ENCODE results near the gene PNMA1. TPM values are rescaled to one million over a fixed set of nuclear protein-coding genes. Genes with fewer than 3 reads are reported as not detected.
A peak's percentile ranks its signal among the peaks of the same experiment; 100 is the strongest.

The PNMA1 gene
- total and polyA plus RNA-seq, 9 of the 15 experiments (the other 6 are each of a cell fraction or from before 2014, with no cell fraction given): 1.7 to 26.4 (median 8.7) TPM

GRCh38 chr14:73712071-73712506 lies 2.1 kb downstream of the PNMA1 start:
- Histone ChIP-seq H3K4me2 (ENCODE audit: insufficient read depth, low read length) (peak overlapping the region; percentile 95), H3K36me3 (ENCODE audit: control insufficient read depth, insufficient read depth, low read length) (peaks cover 19% of the 10 kb centered on the region; the same call in 2 of the 3 replicates), H3K27ac (ENCODE audit: extremely low read depth, low read depth, low read length) (peak overlapping the region; percentile 40; the same call in 2 of the 3 replicates), H3K27me3 (ENCODE audit: control insufficient read depth in 2 of 2, insufficient read depth in 2 of 2, low read length in 2 of 2) (no peaks in the 10 kb centered on the region), H3K4me1 (replicated peaks in 1 of 2; ENCODE audit: control insufficient read depth in 2 of 2, insufficient read depth in 2 of 2, low read length in 2 of 2) (peaks cover 11 to 25% of the 10 kb centered on the region in 2 experiments; a peak in 4 of 5 replicates), H3K9me1 (ENCODE audit: control insufficient read depth, insufficient read depth, low read length) (no peaks in the 10 kb centered on the region), H3K9me3 (replicated peaks; ENCODE audit: control insufficient read depth, insufficient read depth, low read depth, low read length) (no peaks in the 10 kb centered on the region), H3K79me2 (ENCODE audit: control insufficient read depth, insufficient read depth, low read length) (peaks cover 23% of the 10 kb centered on the region), H3K4me3 (peak overlapping the region; percentile 69), H2AFZ (ENCODE audit: low read depth, low read length) (0 out of 2 replicates have a peak overlapping the region, but pooled peaks have one; percentile 10), H4K20me1 (replicated peaks; ENCODE audit: control insufficient read depth, insufficient read depth, low read length) (no peaks in the 10 kb centered on the region; the same call in 1 of the 2 replicates), H3K9ac (ENCODE audit: insufficient read depth in 1 of 2, low read depth in 2 of 2, low read length in 2 of 2) (peak overlapping the region; percentile 61 to 94; a peak in 3 of 4 replicates)
- DNase-seq (ENCODE audit: extremely low read depth in 1 of 4, low spot score in 3 of 4) (no peak), ATAC-seq (no peak), FAIRE-seq (peak; percentile 75)
- in situ Hi-C loops (cut with MboI): no loop called here
- BruUV-seq (replicated peaks): no TSS peak
- TF ChIP-seq, protein P1, sequence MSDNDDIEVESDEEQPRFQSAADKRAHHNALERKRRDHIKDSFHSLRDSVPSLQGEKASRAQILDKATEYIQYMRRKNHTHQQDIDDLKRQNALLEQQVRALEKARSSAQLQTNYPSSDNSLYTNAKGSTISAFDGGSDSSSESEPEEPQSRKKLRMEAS (CRISPR knock-in tag; IDR thresholded peaks at IDR 0.05): no peak
- no peak for TF ChIP-seq ZKSCAN8 (CRISPR knock-in tag; IDR thresholded peaks at IDR 0.05)
- no peak for TF ChIP-seq NFATC3 (IDR thresholded peaks at IDR 0.05)
- TF ChIP-seq EZH2 (IDR thresholded peaks at IDR 0.05; ENCODE audit: borderline replicate concordance, low read depth, low read length): no peak
- TF ChIP-seq HMG20B (CRISPR knock-in tag; IDR thresholded peaks at IDR 0.05): no peak
- no peak for TF ChIP-seq ZNF79 (CRISPR knock-in tag; IDR thresholded peaks at IDR 0.05; ENCODE audit: low read depth)
- TF ChIP-seq MECOM (CRISPR knock-in tag; IDR thresholded peaks at IDR 0.05): no peak
- intact Hi-C loops (cut with micrococcal nuclease): loop anchor here (2.0 kb wide), 1 partner anchor 67 kb away; the partner anchor contains the start of gene DNAL1
- 22% methylated on average over 11 of the region's 11 CpGs for WGBS (ENCODE audit: insufficient coverage, low coverage, missing lambda C conversion rate)
- CTCF ChIA-PET (ENCODE audit: low intra/inter-chr PET ratio): no interaction called here
- POLR2A ChIA-PET: interaction anchor here (0.6 to 1.7 kb wide), 4 partner anchors 9 to 110 kb away, joined by 3 to 5 read pairs (median 4); no protein-coding TSS in a partner anchor
